Fibroblast of lung (primary cell): ENCODE data around the gene PTPRM.

Experiments used
- CTCF ChIP-seq, 2 donors: IDR thresholded peaks in 1 of 2; conservative IDR thresholded peaks in 1 of 2; 1 replicate in 1 of 2; 2 replicates in 1 of 2; pipeline ENCODE4 v1.5.1; 2011 to 2012; ENCODE audit warnings: low read length in 2 of 2, control low read depth in 1 of 2, inconsistent platforms in 1 of 2, low read depth in 1 of 2, mild to moderate bottlenecking in 1 of 2
- EZH2 ChIP-seq: IDR thresholded peaks from 2 replicates; pipeline ENCODE4 v1.5.1; 2012; ENCODE audit warnings: low read length, control low read depth, mild to moderate bottlenecking; ENCODE audit errors: missing control alignments

- TF ChIP-seq CTCF (conservative IDR thresholded peaks at IDR 0.05 in 1 of 2, IDR thresholded peaks at IDR 0.05 in 1 of 2; ENCODE audit: low read depth in 1 of 2, low read length in 2 of 2), result no peak
- no peak for TF ChIP-seq EZH2
Observed at GRCh38 chr18:7748251-7749007, 181.3 kb downstream of the PTPRM start.
